ENCODE results near the gene RC3H1. TPM values are rescaled to one million over a fixed set of nuclear protein-coding genes. Genes with fewer than 3 reads are reported as not detected.
"Not testable (repeated sequence)": the region's sequence is repeated elsewhere in the genome, so short reads cannot be mapped to it uniquely, and the experiment has no call there.

Gene RC3H1
- total RNA-seq, 5 donors from 2014 or later (not counting 1 experiment from before 2014, with no cell fraction given) = 39.9 to 52.1 (median 49.3) TPM

- H3K4me1 Mint-ChIP-seq = peaks cover 44 to 60% (median 51%) of the 10 kb centered on the region in 3 donors
- no peaks in the 10 kb centered on the region for H3K9me3 Mint-ChIP-seq
- ChIA-PET POLR2A (interaction anchor here in 1 of 2 donors (0.5 to 0.6 kb wide), 2 partner anchors 9 to 1102 kb away, joined by 3 to 6 read pairs; no protein-coding TSS in a partner anchor), CTCF (interaction anchor here (0.5 to 0.6 kb wide), 2 partner anchors 55 to 156 kb away, joined by 3 read pairs; no protein-coding TSS in a partner anchor)
- H3K27me3 ChIP-seq (replicated peaks in 1 of 2; ENCODE audit: control insufficient read depth in 2 of 2, extremely low read depth in 1 of 2, insufficient read depth in 2 of 2, low read length in 1 of 2) = no peaks in the 10 kb centered on the region
- no peak overlapping the region for H3K4me3 ChIP-seq (ENCODE audit: control insufficient read depth in 1 of 2, extremely low read depth in 1 of 2, low read length in 1 of 2)
- no peak for ATAC-seq (replicated peaks in 1 of 4)
- no peaks in the 10 kb centered on the region for H3K9me3 ChIP-seq
- H3K27me3 Mint-ChIP-seq = no peaks in the 10 kb centered on the region
- H3K36me3 Mint-ChIP-seq = peaks cover 14% of the 10 kb centered on the region
- H3K36me3 ChIP-seq (ENCODE audit: control insufficient read depth in 2 of 2, extremely low read depth in 1 of 2, insufficient read depth in 1 of 2, low read length in 1 of 2) = peaks cover 5 to 12% of the 10 kb centered on the region in 2 donors
- no peak overlapping the region for H3K27ac Mint-ChIP-seq
- no CpG with 5 or more reads among the region's 5 CpGs for WGBS (ENCODE audit: insufficient coverage)
- no peak overlapping the region for H3K4me3 Mint-ChIP-seq
- H3K4me1 ChIP-seq (ENCODE audit: control insufficient read depth in 1 of 2, extremely low read depth in 1 of 2, insufficient read depth in 2 of 2, low read length in 2 of 2) = peaks cover 0 to 9% of the 10 kb centered on the region in 2 experiments
- no peak overlapping the region for H3K27ac ChIP-seq (ENCODE audit: low read length)
- DNase-seq = no peak
Measured at GRCh38 chr1:173996995-173997394, 25.2 kb downstream of the RC3H1 start.

GRCh38 chr1:173995475-173995874 lies 26.7 kb downstream of the RC3H1 start:
- H3K4me1 ChIP-seq (ENCODE audit: control insufficient read depth in 1 of 2, extremely low read depth in 1 of 2, insufficient read depth in 2 of 2, low read length in 2 of 2) = peaks cover 0 to 7% of the 10 kb centered on the region in 2 experiments
- Mint-ChIP-seq H3K36me3 (peaks cover 18% of the 10 kb centered on the region), H3K4me3 (no peak overlapping the region), H3K27ac (peak overlapping the region in 1 of 2 donors; percentile 11), H3K27me3 (no peaks in the 10 kb centered on the region), H3K4me1 (peaks cover 36 to 46% (median 38%) of the 10 kb centered on the region in 3 donors), H3K9me3 (no peaks in the 10 kb centered on the region)
- H3K4me3 ChIP-seq (ENCODE audit: control insufficient read depth in 1 of 2, extremely low read depth in 1 of 2, low read length in 1 of 2) = no peak overlapping the region
- H3K27ac ChIP-seq (ENCODE audit: low read length) = no peak overlapping the region
- DNase-seq (no peak), ATAC-seq (replicated peaks in 1 of 4) (no peak)
- H3K27me3 ChIP-seq (replicated peaks in 1 of 2; ENCODE audit: control insufficient read depth in 2 of 2, extremely low read depth in 1 of 2, insufficient read depth in 2 of 2, low read length in 1 of 2) = no peaks in the 10 kb centered on the region
- peaks cover 6 to 25% of the 10 kb centered on the region in 2 donors for H3K36me3 ChIP-seq (ENCODE audit: control insufficient read depth in 2 of 2, extremely low read depth in 1 of 2, insufficient read depth in 1 of 2, low read length in 1 of 2)
- POLR2A ChIA-PET = interaction anchor here in 1 of 2 donors (0.5 to 0.7 kb wide), 2 partner anchors 148 to 175 kb away, joined by 3 to 7 read pairs; no protein-coding TSS in a partner anchor
- no peaks in the 10 kb centered on the region for H3K9me3 ChIP-seq
- CTCF ChIA-PET = interaction anchor here in 1 of 2 donors (0.7 kb wide), 1 partner anchor 1728 kb away, joined by 5 read pairs; no protein-coding TSS in a partner anchor

GRCh38 chr1:173993948-173994347 lies 28.2 kb downstream of the RC3H1 start:
- POLR2A ChIA-PET = interaction anchor here in 1 of 2 donors (0.6 kb wide), 2 partner anchors 283 to 1971 kb away, joined by 7 read pairs; no protein-coding TSS in a partner anchor
- CTCF ChIA-PET = interaction anchor here in 1 of 2 donors (0.6 to 0.7 kb wide), 3 partner anchors 173 to 1361 kb away, joined by 3 to 5 read pairs (median 4); no protein-coding TSS in a partner anchor
- not testable (repeated sequence) for H3K4me1 ChIP-seq (ENCODE audit: control insufficient read depth in 1 of 2, extremely low read depth in 1 of 2, insufficient read depth in 2 of 2, low read length in 2 of 2); H3K4me3 Mint-ChIP-seq; H3K4me3 ChIP-seq (ENCODE audit: control insufficient read depth in 1 of 2, extremely low read depth in 1 of 2, low read length in 1 of 2); H3K27ac Mint-ChIP-seq; ATAC-seq (replicated peaks in 1 of 4); H3K9me3 Mint-ChIP-seq; H3K9me3 ChIP-seq; H3K27me3 ChIP-seq (replicated peaks in 1 of 2; ENCODE audit: control insufficient read depth in 2 of 2, extremely low read depth in 1 of 2, insufficient read depth in 2 of 2, low read length in 1 of 2); H3K27ac ChIP-seq (ENCODE audit: low read length); DNase-seq; H3K27me3 Mint-ChIP-seq
- Mint-ChIP-seq H3K4me1 (peaks cover 26 to 35% (median 26%) of the 10 kb centered on the region in 3 donors), H3K36me3 (peaks cover 20% of the 10 kb centered on the region)
- H3K36me3 ChIP-seq (ENCODE audit: control insufficient read depth in 2 of 2, extremely low read depth in 1 of 2, insufficient read depth in 1 of 2, low read length in 1 of 2) = peaks cover 9 to 26% of the 10 kb centered on the region in 2 donors
- WGBS (ENCODE audit: insufficient coverage) = no CpG with 5 or more reads among the region's 11 CpGs

GRCh38 chr1:173988068-173988467 lies 34.1 kb downstream of the RC3H1 start:
- ChIA-PET POLR2A (interaction anchor here (0.5 to 1.0 kb wide), 3 partner anchors 9 to 872 kb away, joined by 3 to 7 read pairs (median 4); no protein-coding TSS in a partner anchor), CTCF (interaction anchor here in 1 of 2 donors (0.5 to 1.0 kb wide), 2 partner anchors 11 to 570 kb away, joined by 4 read pairs; no protein-coding TSS in a partner anchor)
- Histone ChIP-seq H3K9me3 (no peaks in the 10 kb centered on the region), H3K27me3 (replicated peaks in 1 of 2; ENCODE audit: control insufficient read depth in 2 of 2, extremely low read depth in 1 of 2, insufficient read depth in 2 of 2, low read length in 1 of 2) (no peaks in the 10 kb centered on the region), H3K27ac (ENCODE audit: low read length) (no peak overlapping the region), H3K36me3 (ENCODE audit: control insufficient read depth in 2 of 2, extremely low read depth in 1 of 2, insufficient read depth in 1 of 2, low read length in 1 of 2) (peaks cover 20 to 52% of the 10 kb centered on the region in 2 donors), H3K4me1 (ENCODE audit: control insufficient read depth in 1 of 2, extremely low read depth in 1 of 2, insufficient read depth in 2 of 2, low read length in 2 of 2) (no peaks in the 10 kb centered on the region), H3K4me3 (ENCODE audit: control insufficient read depth in 1 of 2, extremely low read depth in 1 of 2, low read length in 1 of 2) (no peak overlapping the region)
- peaks cover 3 to 27% (median 10%) of the 10 kb centered on the region in 3 donors for H3K4me1 Mint-ChIP-seq
- no peak overlapping the region for H3K4me3 Mint-ChIP-seq
- H3K27ac Mint-ChIP-seq = peak overlapping the region in 1 of 2 donors; percentile 3
- ATAC-seq (replicated peaks in 1 of 4) = no peak
- no peaks in the 10 kb centered on the region for H3K27me3 Mint-ChIP-seq
- no peaks in the 10 kb centered on the region for H3K9me3 Mint-ChIP-seq
- peaks cover 41% of the 10 kb centered on the region for H3K36me3 Mint-ChIP-seq
- DNase-seq = no peak

- Histone ChIP-seq H3K4me3 (ENCODE audit: control insufficient read depth in 1 of 2, extremely low read depth in 1 of 2, low read length in 1 of 2) (no peak overlapping the region), H3K36me3 (ENCODE audit: control insufficient read depth in 2 of 2, extremely low read depth in 1 of 2, insufficient read depth in 1 of 2, low read length in 1 of 2) (peaks cover 14 to 50% of the 10 kb centered on the region in 2 donors), H3K4me1 (ENCODE audit: control insufficient read depth in 1 of 2, extremely low read depth in 1 of 2, insufficient read depth in 2 of 2, low read length in 2 of 2) (no peaks in the 10 kb centered on the region), H3K27me3 (replicated peaks in 1 of 2; ENCODE audit: control insufficient read depth in 2 of 2, extremely low read depth in 1 of 2, insufficient read depth in 2 of 2, low read length in 1 of 2) (no peaks in the 10 kb centered on the region), H3K27ac (ENCODE audit: low read length) (no peak overlapping the region), H3K9me3 (no peaks in the 10 kb centered on the region)
- H3K4me1 Mint-ChIP-seq = peaks cover 0 to 27% (median 9%) of the 10 kb centered on the region in 3 donors
- POLR2A ChIA-PET = interaction anchor here in 1 of 2 donors (1.0 kb wide), 1 partner anchor 135 kb away, joined by 4 read pairs; no protein-coding TSS in a partner anchor
- DNase-seq (no peak), ATAC-seq (replicated peaks in 1 of 4) (no peak)
- H3K9me3 Mint-ChIP-seq = no peaks in the 10 kb centered on the region
- CTCF ChIA-PET = interaction anchor here in 1 of 2 donors (1.0 kb wide), 1 partner anchor 569 kb away, joined by 4 read pairs; no protein-coding TSS in a partner anchor
- no CpG with 5 or more reads among the region's 3 CpGs for WGBS (ENCODE audit: insufficient coverage)
- peaks cover 35% of the 10 kb centered on the region for H3K36me3 Mint-ChIP-seq
- H3K27me3 Mint-ChIP-seq = no peaks in the 10 kb centered on the region
- no peak overlapping the region for H3K4me3 Mint-ChIP-seq
- H3K27ac Mint-ChIP-seq = no peak overlapping the region
Measured at GRCh38 chr1:173986951-173987350, 35.2 kb downstream of the RC3H1 start.

- Histone ChIP-seq H3K27me3 (replicated peaks in 1 of 2; ENCODE audit: control insufficient read depth in 2 of 2, extremely low read depth in 1 of 2, insufficient read depth in 2 of 2, low read length in 1 of 2) (no peaks in the 10 kb centered on the region), H3K4me3 (ENCODE audit: control insufficient read depth in 1 of 2, extremely low read depth in 1 of 2, low read length in 1 of 2) (no peak overlapping the region), H3K4me1 (ENCODE audit: control insufficient read depth in 1 of 2, extremely low read depth in 1 of 2, insufficient read depth in 2 of 2, low read length in 2 of 2) (no peaks in the 10 kb centered on the region), H3K9me3 (no peaks in the 10 kb centered on the region), H3K36me3 (ENCODE audit: control insufficient read depth in 2 of 2, extremely low read depth in 1 of 2, insufficient read depth in 1 of 2, low read length in 1 of 2) (peaks cover 0 to 60% of the 10 kb centered on the region in 2 donors), H3K27ac (ENCODE audit: low read length) (no peak overlapping the region)
- no peaks in the 10 kb centered on the region for H3K27me3 Mint-ChIP-seq
- POLR2A ChIA-PET = interaction anchor here (0.6 kb wide), 3 partner anchors 186 to 1223 kb away, joined by 3 to 8 read pairs (median 3); no protein-coding TSS in a partner anchor
- H3K36me3 Mint-ChIP-seq = peaks cover 33% of the 10 kb centered on the region
- no peak overlapping the region for H3K27ac Mint-ChIP-seq
- no CpG with 5 or more reads among the region's 3 CpGs for WGBS (ENCODE audit: insufficient coverage)
- DNase-seq (no peak), ATAC-seq (replicated peaks in 1 of 4) (no peak)
- no peak overlapping the region for H3K4me3 Mint-ChIP-seq
- CTCF ChIA-PET = interaction anchor here in 1 of 2 donors (0.7 kb wide), 1 partner anchor 19 kb away, joined by 3 read pairs; no protein-coding TSS in a partner anchor
- peaks cover 0 to 3% (median 0%) of the 10 kb centered on the region in 3 donors for H3K4me1 Mint-ChIP-seq
- H3K9me3 Mint-ChIP-seq = no peaks in the 10 kb centered on the region
Measured at GRCh38 chr1:173970252-173970651, 51.9 kb downstream of the RC3H1 start.

Data from T-cell (primary cell).